IPS-20b (cell line): Measurements from ENCODE around the gene ABTB2.

Source experiments
- H3K27ac ChIP-seq: one replicate; pipeline ENCODE4 v1.5.1; 2013; ENCODE audit warnings: low read length
- H3K27me3 ChIP-seq: 2 replicates; pipeline ENCODE4 v1.6.1; 2013; ENCODE audit warnings: mild to moderate bottlenecking, low read length, inconsistent platforms; ENCODE audit not compliant: insufficient read depth
- H3K36me3 ChIP-seq: 2 replicates; pipeline ENCODE4 v1.6.1; 2013; ENCODE audit warnings: low read depth, mild to moderate bottlenecking, inconsistent platforms, low read length, moderate library complexity; ENCODE audit not compliant: insufficient read depth
- H3K4me1 ChIP-seq: 2 replicates; pipeline ENCODE4 v1.6.1; 2013; ENCODE audit warnings: mild to moderate bottlenecking, control low read depth, inconsistent platforms, low read length, moderate library complexity; ENCODE audit not compliant: insufficient read depth
- H3K4me3 ChIP-seq: 2 replicates; pipeline ENCODE4 v1.5.1; 2013; ENCODE audit warnings: mild to moderate bottlenecking, low read length, inconsistent platforms
- H3K9ac ChIP-seq: 2 replicates; pipeline ENCODE4 v1.6.1; 2013; ENCODE audit warnings: low read depth, mild to moderate bottlenecking, inconsistent platforms, low read length, moderate library complexity
- H3K9me3 ChIP-seq: 2 replicates; pipeline ENCODE4 v1.6.1; 2013; ENCODE audit warnings: mild to moderate bottlenecking, low read depth, low read length, inconsistent platforms; ENCODE audit not compliant: insufficient read depth

Gene ABTB2

DNA sequence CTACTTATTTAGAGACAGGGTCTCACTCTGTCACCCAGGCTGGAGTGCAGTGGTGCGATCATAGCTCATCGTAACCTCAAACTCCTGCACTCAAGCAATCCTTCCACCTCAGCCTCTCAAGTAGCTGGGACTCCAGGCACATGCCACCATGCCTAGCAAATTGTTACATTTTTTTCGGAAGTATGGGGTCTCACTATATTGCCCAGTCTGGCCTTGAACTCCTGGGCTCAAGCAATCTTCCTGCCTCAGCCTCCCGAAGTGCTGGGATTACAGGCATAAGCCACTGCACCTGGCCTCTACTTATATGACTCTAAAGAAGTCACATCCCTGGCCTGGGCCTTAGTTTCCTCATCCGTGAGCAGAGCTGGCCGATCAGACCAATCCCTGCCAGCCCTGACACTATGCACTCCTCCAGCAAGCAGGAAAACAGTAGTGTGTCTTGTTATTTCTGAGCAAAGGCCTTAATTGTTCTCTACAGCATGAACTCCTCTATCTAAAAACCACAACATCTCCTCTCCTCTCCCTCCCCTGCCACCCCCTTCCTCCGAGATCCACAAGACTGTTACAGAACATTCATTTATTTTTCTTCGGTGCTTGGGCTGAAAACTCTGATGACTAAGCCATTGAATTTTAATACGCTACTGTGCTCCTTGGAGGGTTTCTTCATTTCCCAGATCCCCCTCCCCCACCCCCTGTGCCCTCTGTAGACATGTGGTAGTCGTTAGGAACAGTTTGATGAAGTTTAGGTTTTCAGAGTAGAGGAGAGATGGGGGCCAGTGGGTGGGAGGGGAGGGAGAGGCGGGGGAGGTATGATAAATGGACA is 91.5 kb downstream of the ABTB2 start:
- H3K27ac ChIP-seq = no peak overlapping the region
- H3K4me1 ChIP-seq = peaks cover 22% of the 10 kb centered on the region; the same call in 1 of the 2 replicates
- H3K27me3 ChIP-seq = no peaks in the 10 kb centered on the region
- H3K9ac ChIP-seq = no peak overlapping the region
- no peaks in the 10 kb centered on the region for H3K36me3 ChIP-seq
- H3K4me3 ChIP-seq = no peak overlapping the region
- H3K9me3 ChIP-seq = no peaks in the 10 kb centered on the region

DNA sequence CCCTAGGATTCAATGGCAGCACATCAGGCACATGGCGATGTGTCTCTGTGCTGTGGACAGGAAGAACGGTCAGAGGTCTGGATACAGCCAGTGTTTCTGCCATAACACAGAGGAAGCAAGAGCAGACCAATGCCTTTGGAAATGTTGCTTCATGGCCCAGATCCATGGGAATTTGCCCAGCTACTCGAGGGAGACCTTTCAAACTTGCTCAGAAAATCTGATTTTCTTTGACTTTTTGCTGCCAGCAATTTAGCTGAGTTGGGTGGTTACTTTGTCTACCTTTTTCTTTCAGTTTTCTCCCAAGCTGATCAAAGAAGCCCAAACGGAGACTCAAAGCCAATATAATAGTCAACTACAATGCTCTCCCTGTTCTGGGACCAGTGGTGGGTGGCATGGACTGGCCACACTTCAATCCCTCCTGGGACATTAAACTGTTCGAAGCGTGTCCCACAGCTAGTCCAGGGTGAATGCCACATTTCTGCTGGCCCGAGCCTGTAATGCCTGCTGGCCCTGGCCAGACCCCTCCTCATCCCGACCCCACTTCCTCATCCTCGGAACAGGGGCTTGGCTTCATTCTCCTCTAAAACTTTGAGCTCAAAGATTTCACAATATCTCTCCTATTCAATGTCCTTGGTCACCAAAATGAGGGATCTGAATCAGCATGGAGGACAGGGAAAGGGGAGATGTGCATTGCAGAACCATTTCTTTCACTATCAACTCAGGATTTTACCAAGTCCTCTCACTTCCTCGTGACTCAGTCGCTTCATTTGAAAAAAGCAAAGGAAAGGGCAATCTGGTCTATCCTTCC is 93.3 kb downstream of the ABTB2 start:
- H3K4me3 ChIP-seq = no peak overlapping the region
- no peak overlapping the region for H3K27ac ChIP-seq
- H3K27me3 ChIP-seq = no peaks in the 10 kb centered on the region
- no peak overlapping the region for H3K9ac ChIP-seq
- H3K4me1 ChIP-seq = peaks cover 18% of the 10 kb centered on the region; the same call in 1 of the 2 replicates
- no peaks in the 10 kb centered on the region for H3K36me3 ChIP-seq
- H3K9me3 ChIP-seq = no peaks in the 10 kb centered on the region

DNA sequence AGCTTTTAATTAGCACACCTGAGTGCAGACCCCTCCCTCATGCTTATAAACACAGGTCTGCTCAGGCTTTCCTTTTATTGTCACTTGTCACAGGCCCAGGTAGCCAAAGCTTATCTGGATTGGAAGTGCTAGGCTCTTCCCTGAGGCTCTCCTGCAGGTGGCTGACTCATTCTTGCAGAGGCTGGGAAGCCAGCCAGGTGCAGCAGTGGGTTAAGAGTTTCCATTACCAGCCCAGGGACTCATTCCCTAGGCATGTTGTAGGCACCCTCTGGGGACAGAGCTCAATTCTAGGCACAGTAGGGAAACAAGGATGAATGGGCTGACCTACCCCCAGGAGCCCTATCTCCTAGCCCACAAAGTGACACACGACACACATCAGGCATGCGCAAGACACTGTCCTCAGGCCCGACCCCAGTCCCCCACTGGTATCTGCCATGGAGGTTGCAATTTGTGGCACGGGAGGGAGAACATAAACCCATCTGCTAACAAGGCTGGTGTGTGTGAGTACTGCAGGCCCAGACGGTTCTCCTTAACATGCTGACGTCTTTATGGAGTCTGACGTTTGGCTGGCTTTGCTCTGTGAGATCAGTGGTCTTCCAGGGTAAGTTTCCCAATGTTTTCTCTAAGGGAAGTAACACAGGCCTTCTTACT is 94.2 kb downstream of the ABTB2 start:
- no peak overlapping the region for H3K27ac ChIP-seq

DNA sequence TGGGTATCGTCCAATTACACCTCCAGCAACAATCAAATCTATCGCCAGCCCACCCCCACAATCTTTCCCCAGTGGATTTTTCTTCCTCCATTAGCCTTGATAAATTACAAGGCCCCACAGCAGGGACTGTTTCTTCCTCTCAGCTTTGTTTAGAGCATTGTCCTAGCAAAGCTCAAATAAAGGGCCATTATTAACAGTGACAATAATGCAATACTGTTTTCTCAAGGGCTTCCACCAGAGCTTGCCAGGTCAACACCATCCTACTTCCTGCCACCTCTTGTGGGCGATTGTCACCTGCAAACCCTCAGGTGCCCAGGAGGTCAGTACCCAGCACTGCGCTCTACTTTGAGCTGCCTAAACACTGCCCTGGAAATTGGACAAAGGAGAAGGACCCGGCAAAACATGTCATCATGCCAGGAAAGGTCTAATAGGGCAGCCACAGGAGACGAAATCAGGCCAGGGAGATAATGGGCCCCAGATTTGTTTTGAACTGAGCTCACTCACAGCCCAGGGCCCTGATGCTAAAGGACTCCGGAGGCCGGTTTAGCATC is 95.2 kb downstream of the ABTB2 start:
- H3K4me1 ChIP-seq = peaks cover 18% of the 10 kb centered on the region; the same call in 1 of the 2 replicates
- H3K27ac ChIP-seq = no peak overlapping the region
- H3K9me3 ChIP-seq = no peaks in the 10 kb centered on the region
- H3K36me3 ChIP-seq = no peaks in the 10 kb centered on the region
- H3K4me3 ChIP-seq = no peak overlapping the region
- H3K9ac ChIP-seq = no peak overlapping the region
- no peaks in the 10 kb centered on the region for H3K27me3 ChIP-seq

More for the DNA sequence above, 94.2 kb downstream of the ABTB2 start:
- Histone ChIP-seq H3K27me3 (no peaks in the 10 kb centered on the region), H3K4me3 (no peak overlapping the region), H3K9ac (no peak overlapping the region), H3K4me1 (peaks cover 18% of the 10 kb centered on the region; the same call in 1 of the 2 replicates), H3K36me3 (no peaks in the 10 kb centered on the region), H3K9me3 (no peaks in the 10 kb centered on the region)

DNA sequence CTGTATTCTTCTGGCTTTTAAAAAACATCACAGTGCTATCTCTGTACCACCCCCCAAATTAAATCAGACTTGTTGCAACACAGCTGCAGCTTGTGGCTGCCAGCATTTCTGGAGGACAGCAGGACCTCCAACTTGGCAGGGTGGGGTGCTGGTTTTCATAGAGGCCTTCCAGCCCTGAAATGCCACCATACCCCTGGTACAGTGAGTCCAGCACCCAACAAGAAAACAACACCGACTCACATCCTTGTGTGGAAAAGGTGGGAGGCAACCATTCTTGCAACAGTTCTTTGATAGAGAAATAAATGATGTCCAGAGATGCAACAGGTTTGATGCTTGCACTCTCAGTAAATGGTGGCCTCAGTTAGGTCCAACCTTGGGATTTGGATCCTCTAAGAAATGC is 96.0 kb downstream of the ABTB2 start:
- Histone ChIP-seq H3K4me1 (peaks cover 13% of the 10 kb centered on the region; the same call in 1 of the 2 replicates), H3K27me3 (no peaks in the 10 kb centered on the region), H3K9ac (no peak overlapping the region), H3K4me3 (no peak overlapping the region), H3K36me3 (no peaks in the 10 kb centered on the region), H3K9me3 (no peaks in the 10 kb centered on the region), H3K27ac (no peak overlapping the region)

DNA sequence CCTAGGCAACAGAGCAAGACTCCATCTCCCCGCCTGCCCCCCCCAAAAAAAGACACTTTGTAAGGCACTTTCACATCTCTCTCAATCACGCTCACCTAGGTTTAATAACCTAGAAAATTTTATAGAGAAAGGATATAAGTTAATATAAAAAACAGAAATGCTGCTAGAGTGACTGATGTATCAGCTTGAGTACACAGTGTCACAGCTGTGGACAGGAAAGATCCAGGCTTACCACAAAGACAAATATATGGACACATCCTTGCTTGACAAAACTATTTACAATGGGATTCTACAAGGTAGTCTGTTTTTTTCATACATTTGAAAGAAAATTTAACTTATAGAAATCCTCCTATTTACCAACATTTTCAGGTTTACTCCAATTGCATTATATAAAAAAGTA is 96.7 kb downstream of the ABTB2 start:
- H3K9ac ChIP-seq = no peak overlapping the region
- no peaks in the 10 kb centered on the region for H3K9me3 ChIP-seq
- H3K4me1 ChIP-seq = peaks cover 10% of the 10 kb centered on the region; the same call in 1 of the 2 replicates
- H3K27ac ChIP-seq = no peak overlapping the region
- no peaks in the 10 kb centered on the region for H3K36me3 ChIP-seq
- no peak overlapping the region for H3K4me3 ChIP-seq
- no peaks in the 10 kb centered on the region for H3K27me3 ChIP-seq

DNA sequence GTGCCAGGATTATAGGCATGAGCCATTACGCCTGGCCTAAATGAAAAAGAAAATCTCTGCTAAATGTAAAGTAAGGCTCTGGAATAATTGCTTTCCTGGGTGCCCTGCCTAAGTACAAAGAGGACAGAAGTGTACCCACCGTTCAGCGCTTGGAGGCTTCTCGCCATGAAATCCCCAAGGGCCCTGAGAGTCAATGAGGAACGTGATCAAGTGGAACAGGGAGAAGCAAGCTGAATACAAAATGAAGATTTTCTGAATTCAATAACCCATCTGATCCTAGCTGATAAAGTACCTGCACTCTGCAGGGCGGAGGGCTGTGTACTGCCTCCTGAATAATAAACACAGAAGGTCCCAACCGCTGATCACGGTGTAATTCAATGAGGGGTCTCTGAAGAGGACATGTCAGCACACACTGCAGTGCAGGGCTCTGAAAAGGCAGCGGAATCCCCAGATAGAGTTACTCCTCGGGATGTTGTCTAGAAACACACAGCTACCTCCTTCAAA is 97.7 kb downstream of the ABTB2 start:
- H3K36me3 ChIP-seq = no peaks in the 10 kb centered on the region
- no peak overlapping the region for H3K4me3 ChIP-seq
- peaks cover 10% of the 10 kb centered on the region; the same call in 1 of the 2 replicates for H3K4me1 ChIP-seq
- H3K27me3 ChIP-seq = no peaks in the 10 kb centered on the region
- H3K9me3 ChIP-seq = no peaks in the 10 kb centered on the region
- no peak overlapping the region for H3K9ac ChIP-seq
- H3K27ac ChIP-seq = no peak overlapping the region

DNA sequence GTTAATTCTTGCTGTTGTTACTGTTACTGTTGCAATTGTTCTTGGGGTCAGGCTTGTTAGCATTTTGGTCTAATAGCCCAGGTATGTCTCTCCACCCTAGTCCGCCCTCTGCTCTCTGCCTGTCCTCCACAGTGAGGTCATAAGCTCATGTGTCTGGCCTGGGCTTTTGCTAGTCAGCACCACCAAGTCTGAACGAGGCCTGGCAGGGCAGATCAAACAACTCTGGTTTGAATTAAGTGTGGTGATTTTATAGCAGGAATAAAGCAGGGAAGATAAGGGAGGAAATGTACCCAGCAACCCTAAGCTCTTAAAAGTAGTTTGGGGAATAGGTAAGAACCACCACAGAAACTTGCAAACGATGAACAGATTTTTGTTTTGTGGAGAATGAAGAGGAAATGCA is 98.7 kb downstream of the ABTB2 start:
- Histone ChIP-seq H3K9ac (no peak overlapping the region), H3K27me3 (no peaks in the 10 kb centered on the region), H3K27ac (no peak overlapping the region), H3K36me3 (no peaks in the 10 kb centered on the region), H3K9me3 (no peaks in the 10 kb centered on the region), H3K4me3 (no peak overlapping the region), H3K4me1 (peaks cover 10% of the 10 kb centered on the region; the same call in 1 of the 2 replicates)

DNA sequence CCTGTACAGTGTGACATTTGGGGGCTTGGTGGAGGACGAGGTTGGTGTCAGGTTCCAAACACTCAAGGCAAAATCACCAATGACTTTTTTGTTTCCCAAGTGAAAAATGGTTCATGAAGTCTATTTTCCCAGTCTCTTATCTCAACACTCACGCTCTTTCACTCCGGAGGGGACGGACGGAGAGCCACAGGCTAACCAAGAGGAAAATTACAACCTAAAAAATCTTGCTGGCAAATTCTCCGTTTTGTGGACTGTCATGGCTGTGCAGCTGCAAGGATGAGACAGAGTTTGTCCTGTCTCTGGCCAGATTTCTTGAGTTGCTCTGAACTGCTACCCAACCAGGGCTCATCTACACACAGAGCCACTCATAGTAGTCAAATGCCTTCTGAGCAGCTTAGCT is 101.2 kb downstream of the ABTB2 start:
- H3K9ac ChIP-seq = no peak overlapping the region
- H3K36me3 ChIP-seq = no peaks in the 10 kb centered on the region
- H3K4me3 ChIP-seq = no peak overlapping the region
- H3K27ac ChIP-seq = no peak overlapping the region
- H3K4me1 ChIP-seq = peaks cover 4% of the 10 kb centered on the region
- H3K27me3 ChIP-seq = no peaks in the 10 kb centered on the region
- H3K9me3 ChIP-seq = no peaks in the 10 kb centered on the region

DNA sequence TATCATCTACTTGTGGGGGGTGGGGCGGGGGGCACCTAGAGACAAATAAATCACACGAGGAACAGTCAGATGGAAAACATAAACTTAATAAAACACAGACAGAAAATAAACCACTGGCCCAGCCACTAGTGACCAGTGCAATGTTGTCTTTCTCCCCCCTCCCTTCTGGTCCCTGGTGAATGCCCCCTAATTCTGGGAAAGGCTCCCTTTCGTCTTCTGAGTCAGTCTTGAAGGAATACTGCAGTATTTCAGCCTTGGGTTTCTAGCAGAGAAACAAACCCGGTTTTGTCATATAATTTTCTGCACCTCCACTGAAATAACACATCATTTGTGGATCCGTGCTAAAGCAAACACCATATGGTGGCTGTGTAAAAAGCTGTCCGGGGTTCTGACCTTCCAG is 101.7 kb downstream of the ABTB2 start:
- H3K4me3 ChIP-seq = no peak overlapping the region
- no peak overlapping the region for H3K9ac ChIP-seq
- H3K4me1 ChIP-seq = peaks cover 8% of the 10 kb centered on the region
- H3K9me3 ChIP-seq = no peaks in the 10 kb centered on the region
- H3K27me3 ChIP-seq = no peaks in the 10 kb centered on the region
- no peaks in the 10 kb centered on the region for H3K36me3 ChIP-seq
- H3K27ac ChIP-seq = no peak overlapping the region

DNA sequence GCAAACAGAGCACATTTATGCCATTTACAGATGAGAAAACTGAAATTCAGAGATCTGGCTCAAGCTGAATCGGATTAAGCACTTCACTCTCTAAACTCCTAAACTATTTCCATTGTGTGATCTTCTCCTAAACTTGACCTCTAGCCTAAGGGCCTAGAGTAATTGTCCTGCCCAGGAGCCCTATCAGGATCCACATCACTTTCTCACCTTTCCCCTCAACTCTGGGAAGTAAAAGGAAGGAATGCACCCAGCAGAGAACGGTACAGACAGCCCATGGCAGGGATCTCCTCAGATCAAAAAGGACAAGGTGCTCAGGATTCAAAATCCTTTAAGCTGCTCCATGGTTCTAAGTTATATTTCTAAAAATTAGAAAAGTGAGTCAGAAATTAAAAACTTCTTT is 102.7 kb downstream of the ABTB2 start:
- Histone ChIP-seq H3K36me3 (no peaks in the 10 kb centered on the region), H3K4me3 (no peak overlapping the region), H3K9me3 (no peaks in the 10 kb centered on the region), H3K27me3 (no peaks in the 10 kb centered on the region), H3K9ac (no peak overlapping the region), H3K4me1 (peaks cover 8% of the 10 kb centered on the region), H3K27ac (no peak overlapping the region)
